Stimulated activated CD8-positive, alpha-beta memory T cell treated with anti-CD3 and anti-CD28 coated beads, Interleukin-15, amount 100 ng/mL, for 4 hours (primary cell): Measurements from ENCODE around the gene B4GALNT3.

Experiments
- DNase-seq, 2 donors: peaks; one replicate each; pipeline ENCODE4 v3.0.0-alpha.2; 2020; ENCODE audit warnings: low read depth in 2 of 2

The B4GALNT3 gene

GRCh38 chr12:559208-559905 is 99.6 kb downstream of the B4GALNT3 start:
- DNase-seq = no peak

DNA sequence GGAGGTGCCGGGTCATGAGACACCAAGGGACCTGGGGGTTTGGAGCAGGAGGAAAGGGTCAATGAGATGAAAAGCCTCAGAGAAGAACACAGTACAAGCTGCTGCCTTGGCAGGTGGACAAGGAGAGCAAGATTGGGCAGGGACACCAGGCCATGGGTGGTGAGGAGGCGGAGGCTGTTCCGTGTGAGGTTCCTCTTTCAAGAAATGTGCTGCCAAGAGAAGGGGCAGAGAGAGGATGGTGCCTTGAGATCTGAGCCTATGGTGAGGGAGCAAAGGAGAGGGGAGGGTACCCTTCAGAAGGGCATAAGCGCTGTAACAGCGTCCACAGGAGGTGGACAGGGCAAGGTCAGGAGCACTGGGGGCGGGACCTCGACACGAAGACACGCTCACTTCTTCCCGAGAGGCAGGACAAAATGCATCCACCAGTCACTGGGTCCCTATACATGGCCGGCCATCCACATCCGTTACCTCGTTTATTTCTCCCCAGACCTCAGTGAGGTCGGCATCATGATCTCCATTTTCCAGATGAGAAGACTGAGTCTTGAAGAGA is 100.2 kb downstream of the B4GALNT3 start:
- no peak for DNase-seq

DNA sequence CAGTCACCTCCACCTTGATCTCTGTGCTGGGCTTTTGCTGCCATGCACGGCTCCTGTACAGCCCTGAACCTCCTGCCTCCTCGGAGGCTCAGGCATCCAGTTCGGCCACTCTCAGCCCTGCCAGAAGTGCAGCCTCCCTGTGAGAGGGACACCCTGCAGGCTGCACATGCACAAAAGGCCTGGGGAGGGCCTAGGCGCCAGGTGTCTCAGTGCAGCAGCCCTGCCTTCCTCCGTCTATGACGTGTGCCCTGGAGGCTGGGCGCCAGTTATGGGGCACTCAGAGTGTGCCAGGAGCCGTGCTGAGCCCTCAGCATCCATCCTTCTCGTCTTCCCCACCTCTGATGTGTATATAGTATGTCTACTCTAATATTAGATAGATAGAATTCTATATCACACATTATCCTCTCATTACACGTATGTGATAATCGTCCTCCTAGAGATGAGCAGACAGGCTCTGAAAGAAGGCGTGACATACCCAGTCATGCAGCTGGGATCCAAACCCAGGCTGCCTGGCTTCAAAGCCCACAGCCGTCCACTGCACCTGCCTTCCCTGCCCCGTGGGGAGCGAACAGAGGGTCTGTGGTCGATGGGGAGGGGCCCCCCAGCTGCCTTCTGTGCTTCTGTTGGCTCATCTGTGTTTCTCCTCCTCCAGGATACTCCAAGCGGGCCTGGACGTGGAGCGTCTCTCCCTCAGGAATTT is 101.1 kb downstream of the B4GALNT3 start:
- no peak for DNase-seq

GRCh38 chr12:561391-561705 is 101.6 kb downstream of the B4GALNT3 start:
- DNase-seq = no peak

DNA sequence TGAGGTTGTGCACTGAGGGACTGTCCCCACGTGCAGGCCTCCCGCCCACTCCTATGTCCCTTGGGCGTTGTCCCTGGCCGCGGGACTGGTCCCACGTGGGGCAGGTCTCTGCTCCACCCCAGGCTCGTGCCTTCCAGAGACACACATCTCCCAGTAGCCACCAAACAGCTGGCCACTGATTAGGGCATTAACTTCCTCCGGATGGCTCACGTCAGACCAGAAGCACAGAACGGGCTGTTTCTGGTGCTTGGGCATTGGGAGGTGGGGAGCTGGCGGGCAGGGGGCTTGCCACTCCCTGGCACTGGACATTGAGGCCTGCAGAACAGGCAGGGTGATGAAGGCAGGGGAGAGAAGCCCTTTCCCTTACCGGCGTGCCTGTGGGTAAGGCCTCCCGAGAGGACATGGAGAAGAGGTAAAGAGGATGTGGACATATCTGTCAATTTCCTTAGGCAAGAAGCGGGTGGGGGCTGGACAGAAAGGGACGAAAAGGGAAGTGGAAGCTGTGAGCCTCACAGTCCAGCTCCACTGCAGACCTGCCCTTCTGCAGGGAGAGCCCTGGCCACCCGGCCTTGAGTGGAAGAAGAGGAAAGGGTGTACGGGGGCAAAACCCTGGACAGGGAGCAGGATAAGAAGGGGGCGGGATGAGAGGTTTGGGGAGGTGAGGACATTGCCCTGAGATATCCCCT is 102.3 kb downstream of the B4GALNT3 start:
- DNase-seq = no peak

- DNase-seq = no peak
Measured at GRCh38 chr12:562634-563033, 102.9 kb downstream of the B4GALNT3 start.

DNA sequence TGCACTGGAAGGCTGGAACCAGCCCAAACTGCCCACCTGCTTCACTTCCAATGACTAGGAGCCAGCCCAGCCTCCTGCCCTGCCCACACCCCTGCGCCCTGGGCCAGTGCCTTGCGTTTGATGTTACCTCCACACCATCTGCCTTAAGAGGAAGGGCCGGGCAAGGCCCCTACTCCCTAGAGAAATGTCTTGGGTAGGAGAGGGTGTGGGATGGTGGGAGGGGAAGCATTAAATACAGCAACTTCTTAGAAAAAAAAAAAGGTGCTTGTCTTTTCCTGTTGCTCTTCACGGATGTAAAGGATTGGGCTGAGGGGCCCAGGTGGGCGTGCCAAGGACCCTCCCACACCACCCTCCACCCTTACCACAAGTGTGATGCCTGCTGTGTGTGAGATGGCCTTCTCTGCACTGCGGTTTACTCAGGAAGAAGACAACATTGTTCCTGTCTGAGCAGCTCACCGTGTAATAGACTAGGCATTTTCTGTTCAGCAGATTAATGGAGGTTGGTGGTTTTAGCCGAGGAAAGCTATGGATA is 103.6 kb downstream of the B4GALNT3 start:
- DNase-seq = peak; percentile 35 to 37

GRCh38 chr12:563787-564298 is 104.1 kb downstream of the B4GALNT3 start:
- no peak for DNase-seq

GRCh38 chr12:565161-565560 is 105.4 kb downstream of the B4GALNT3 start:
- no peak for DNase-seq

- no peak for DNase-seq
Measured at GRCh38 chr12:565589-566105, 105.9 kb downstream of the B4GALNT3 start.

GRCh38 chr12:568486-568885 is 108.7 kb downstream of the B4GALNT3 start:
- DNase-seq = no peak

DNA sequence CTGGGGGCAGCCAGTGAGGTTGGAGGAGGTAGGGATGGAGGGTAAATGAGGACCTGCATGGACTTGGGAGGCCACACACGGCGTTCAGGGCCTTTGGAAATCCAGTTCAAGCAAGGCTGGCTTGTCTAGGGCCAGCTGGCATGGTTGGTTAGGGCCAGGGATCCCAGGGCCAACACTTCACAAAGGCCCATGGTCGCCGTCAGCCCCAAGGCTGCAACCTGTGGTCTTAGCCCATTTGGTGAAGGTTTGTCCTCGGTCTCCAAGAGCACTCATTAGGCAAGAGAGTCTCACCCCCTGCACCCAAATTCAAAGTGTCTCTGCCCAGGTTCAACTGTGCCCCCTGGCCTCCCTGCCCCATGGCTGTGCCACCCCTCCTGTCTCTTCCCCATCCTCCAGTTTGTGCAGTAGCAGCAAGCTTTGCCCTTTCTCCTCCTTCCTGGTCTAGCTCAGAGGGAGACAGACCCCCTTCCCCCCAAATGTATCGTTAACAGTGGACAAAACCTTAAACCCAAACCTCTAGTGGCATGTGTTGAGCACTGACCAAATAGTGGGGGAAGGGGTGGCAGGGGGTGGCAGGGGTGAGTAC is 109.4 kb downstream of the B4GALNT3 start:
- no peak for DNase-seq

GRCh38 chr12:569803-570434 is 110.2 kb downstream of the B4GALNT3 start:
- DNase-seq = peak; percentile 65 to 66

DNA sequence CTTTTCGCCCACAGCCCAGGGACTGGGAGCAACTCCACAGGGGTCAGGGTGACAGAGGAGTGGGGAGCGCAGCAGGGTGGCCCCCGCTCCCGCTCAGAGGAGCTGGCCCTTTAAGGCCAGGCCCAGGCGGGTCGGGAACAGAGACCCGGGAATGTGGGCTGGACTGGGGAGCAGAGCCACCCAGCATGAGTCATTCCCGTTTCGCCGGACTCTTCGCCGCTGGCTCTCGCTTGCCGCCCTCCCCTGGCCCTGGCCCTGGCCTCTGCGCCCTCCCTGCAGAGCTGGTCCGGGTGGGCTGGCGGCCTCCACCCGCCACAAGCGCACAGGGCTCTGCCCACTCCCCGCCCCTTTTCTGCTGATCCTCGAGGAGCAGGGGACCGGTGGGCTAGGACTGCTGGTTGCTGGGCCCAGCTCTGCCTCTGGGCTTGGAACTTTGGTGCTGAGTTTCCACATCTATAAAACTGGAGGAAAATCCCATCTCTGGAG is 110.7 kb downstream of the B4GALNT3 start:
- no peak for DNase-seq

DNA sequence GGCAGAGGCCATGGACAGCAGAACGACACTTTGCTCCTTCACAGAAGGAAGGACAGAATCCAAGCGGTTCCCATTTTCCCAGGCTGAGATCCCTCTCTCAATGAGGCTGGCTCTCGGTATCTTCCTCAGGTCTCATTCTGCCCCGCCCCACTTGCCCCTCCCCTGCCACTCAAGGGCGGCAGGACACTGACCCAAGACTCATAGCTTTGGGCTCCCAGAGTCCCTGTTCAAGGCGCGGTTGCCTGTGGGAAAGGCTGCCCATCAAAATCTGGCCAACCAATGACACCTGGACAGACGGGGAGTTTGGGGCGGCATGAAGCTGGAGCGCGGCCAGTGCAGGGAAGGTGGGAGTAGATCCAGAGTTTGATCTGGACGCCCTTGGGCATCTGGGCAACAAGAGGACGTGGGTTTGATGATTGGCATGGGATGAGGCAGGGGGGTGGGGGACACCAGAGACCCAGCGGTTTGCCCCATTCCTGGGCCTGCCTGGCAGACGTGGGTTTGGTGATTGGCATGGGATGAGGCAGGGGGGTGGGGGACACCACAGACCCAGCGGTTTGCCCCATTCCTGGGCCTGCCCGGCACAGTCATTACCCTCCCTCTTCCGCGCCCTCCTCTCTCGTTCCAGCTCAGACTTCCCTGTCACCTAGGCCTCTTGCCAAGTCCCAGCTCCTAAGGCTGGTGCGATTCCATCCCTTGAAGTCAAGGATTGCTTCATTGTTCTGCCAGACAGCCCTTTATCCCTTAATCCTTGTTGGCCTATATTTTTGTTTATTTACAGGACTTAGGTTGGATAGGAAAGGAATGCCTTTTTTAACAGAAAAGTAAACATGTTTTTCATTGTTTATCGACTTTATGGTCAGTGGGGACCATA is 111.4 kb downstream of the B4GALNT3 start:
- DNase-seq = no peak

DNA sequence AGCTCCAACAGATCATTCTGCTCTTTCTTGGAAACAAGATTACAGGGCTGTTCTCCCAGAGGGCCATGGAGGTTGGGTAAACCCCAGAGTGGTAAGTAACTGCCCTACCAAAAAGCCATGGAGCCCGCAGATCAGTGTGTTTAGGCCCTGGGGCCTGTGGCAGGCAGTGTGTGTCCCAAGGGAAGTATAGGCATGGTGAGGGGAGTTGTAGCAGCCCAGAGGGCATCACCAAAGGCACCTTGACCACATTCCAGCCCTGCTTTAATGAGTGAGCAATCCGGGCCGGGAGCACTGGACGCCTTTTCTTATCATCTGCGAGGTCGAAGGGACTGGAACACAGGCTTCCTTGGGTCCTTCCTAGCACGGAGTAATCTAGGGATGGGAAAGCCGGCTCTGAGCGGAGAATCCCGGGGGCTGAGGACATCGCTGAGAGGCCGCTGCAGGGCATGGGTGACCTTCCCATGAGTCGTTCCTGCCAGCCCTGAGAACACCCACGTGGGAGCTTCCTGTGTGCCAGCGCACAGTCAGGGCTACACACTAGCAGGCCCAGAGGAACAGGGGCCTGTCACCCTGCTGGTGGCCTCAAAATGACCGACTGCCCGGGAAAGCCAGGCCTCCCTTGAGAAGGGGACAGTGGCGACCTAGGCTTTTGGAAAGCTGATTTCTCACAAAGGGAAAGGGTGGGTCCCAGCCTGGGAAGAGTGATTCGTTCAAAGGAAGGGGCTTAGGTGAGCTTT is 112.2 kb downstream of the B4GALNT3 start:
- no peak for DNase-seq

DNA sequence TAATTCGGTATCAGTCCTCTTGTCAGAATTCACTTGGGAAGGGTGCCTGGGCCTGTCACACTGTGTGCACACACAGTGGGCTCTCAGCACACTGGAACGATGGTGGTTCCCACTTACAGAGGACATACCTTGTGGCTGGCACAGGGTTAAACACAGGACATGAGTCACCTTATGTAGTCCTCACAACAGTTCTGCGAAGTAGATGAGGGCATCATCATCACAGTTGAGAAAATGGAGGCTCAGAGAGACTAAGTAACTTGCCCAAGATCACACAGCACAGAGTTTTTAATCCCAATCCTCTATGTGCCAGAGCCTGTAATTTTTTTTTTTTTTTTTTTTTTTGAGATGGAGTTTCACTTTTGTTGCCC is 112.8 kb downstream of the B4GALNT3 start:
- no peak for DNase-seq

- no peak for DNase-seq
Measured at GRCh38 chr12:573232-573631, 113.5 kb downstream of the B4GALNT3 start.

- no peak for DNase-seq
Measured at GRCh38 chr12:574475-575128, 114.9 kb downstream of the B4GALNT3 start.
